Neural cell (in vitro differentiated cells): Measurements from ENCODE around the gene NIM1K. TPM values are rescaled to one million over a fixed set of nuclear protein-coding genes. Genes with fewer than 3 reads are reported as not detected.

Experiments used
- H2AFZ ChIP-seq: fragments of 200-600, 300-800 bp; sonication (generic), shearing (Covaris generic); 2 replicates; pipeline ENCODE4 v1.6.0; 2014; ENCODE audit warnings: low read depth, mild to moderate bottlenecking, antibody characterized with exemption, low read length, moderate library complexity
- H3F3A ChIP-seq: fragments of 200-600 bp; shearing (Covaris generic); 2 replicates; pipeline ENCODE4 v1.6.1; 2016; ENCODE audit warnings: mild to moderate bottlenecking, moderate library complexity, mixed read lengths, antibody characterized with exemption, low read length; ENCODE audit not compliant: insufficient read depth, poor library complexity, severe bottlenecking
- H3K27ac ChIP-seq: fragments of 200-600, 300-800 bp; sonication (generic), shearing (Covaris generic); 2 replicates; pipeline ENCODE4 v1.5.1; 2014; ENCODE audit warnings: mild to moderate bottlenecking, low read length, moderate library complexity
- H3K27me3 ChIP-seq: fragments of 300-800, 200-600 bp; sonication (generic), shearing (Covaris generic); 2 replicates; pipeline ENCODE4 v1.6.0; 2014; ENCODE audit warnings: mild to moderate bottlenecking, low read depth, low read length, moderate library complexity; ENCODE audit not compliant: insufficient read depth
- H3K36me3 ChIP-seq: fragments of 300-800, 200-600 bp; sonication (generic), shearing (Covaris generic); 2 replicates; pipeline ENCODE4 v1.5.1; 2014; ENCODE audit warnings: mild to moderate bottlenecking, antibody characterized with exemption, low read length, moderate library complexity; ENCODE audit not compliant: insufficient read depth
- H3K4me2 ChIP-seq: fragments of 300-800, 200-600 bp; sonication (generic), shearing (Covaris generic); 2 replicates; pipeline ENCODE4 v1.6.0; 2014; ENCODE audit warnings: mild to moderate bottlenecking, low read length
- H3K4me3 ChIP-seq: fragments of 300-800, 200-600 bp; sonication (generic), shearing (Covaris generic); 2 replicates; pipeline ENCODE4 v1.5.1; 2014; ENCODE audit warnings: mild to moderate bottlenecking, low read length, moderate library complexity
- H3K79me2 ChIP-seq: fragments of 200-600 bp; shearing (Covaris generic); replicated peaks from 2 replicates; pipeline ENCODE4 v1.6.0; 2014; ENCODE audit warnings: mild to moderate bottlenecking, low read length, moderate library complexity; ENCODE audit not compliant: insufficient read depth
- H3K9ac ChIP-seq: fragments of 300-800, 200-600 bp; sonication (generic), shearing (Covaris generic); 2 replicates; pipeline ENCODE4 v1.6.1; 2016; ENCODE audit warnings: mild to moderate bottlenecking, low read length, mixed read lengths
- H3K9me2 ChIP-seq: fragments of 200-600 bp; shearing (Covaris generic); 2 replicates; pipeline ENCODE4 v1.6.1; 2016; ENCODE audit warnings: mild to moderate bottlenecking, low read length, mixed read lengths; ENCODE audit not compliant: insufficient read depth
- H3K9me3 ChIP-seq: fragments of 200-600, 300-800 bp; sonication (generic), shearing (Covaris generic); 2 replicates; pipeline ENCODE4 v1.6.1; 2016; ENCODE audit warnings: mild to moderate bottlenecking, mixed run types, low read length, moderate library complexity, mixed read lengths
- H4K20me1 ChIP-seq: fragments of 200-600 bp; shearing (Covaris generic); 2 replicates; pipeline ENCODE4 v1.6.1; 2016; ENCODE audit warnings: mild to moderate bottlenecking, mixed run types; ENCODE audit not compliant: insufficient read depth
- EP300 ChIP-seq: fragments of 450-650 bp; conservative IDR thresholded peaks from 2 replicates; pipeline ENCODE4 v1.6.1; 2014; ENCODE audit warnings: antibody characterized with exemption, mild to moderate bottlenecking, moderate library complexity; ENCODE audit not compliant: poor library complexity, severe bottlenecking
- EZH2 ChIP-seq: fragments of 200-600, 300-800 bp; shearing (Covaris generic), sonication (generic); IDR thresholded peaks from 2 replicates; pipeline ENCODE4 v1.6.1; 2014; ENCODE audit warnings: antibody characterized with exemption, low read length, borderline replicate concordance, mild to moderate bottlenecking; ENCODE audit not compliant: insufficient read depth, poor library complexity, severe bottlenecking
- MXI1 ChIP-seq: fragments of 450-650 bp; conservative IDR thresholded peaks from 2 replicates; pipeline ENCODE4 v1.6.1; 2014; ENCODE audit warnings: antibody characterized with exemption, mild to moderate bottlenecking; ENCODE audit not compliant: poor library complexity, severe bottlenecking
- POLR2AphosphoS5 ChIP-seq: IDR thresholded peaks from 2 replicates; pipeline ENCODE4 v1.6.1; 2012
- RAD21 ChIP-seq: fragments of 450-650 bp; conservative IDR thresholded peaks from 2 replicates; pipeline ENCODE4 v1.6.1; 2014; ENCODE audit warnings: antibody characterized with exemption, mild to moderate bottlenecking, moderate library complexity
- SMC3 ChIP-seq: fragments of 450-650 bp; conservative IDR thresholded peaks from 2 replicates; pipeline ENCODE4 v1.6.1; 2014; ENCODE audit warnings: antibody characterized with exemption, mild to moderate bottlenecking, moderate library complexity; ENCODE audit not compliant: poor library complexity
- TAF1 ChIP-seq: IDR thresholded peaks from 2 replicates; pipeline ENCODE4 v1.6.1; 2012; ENCODE audit warnings: low read depth
- polyA plus RNA-seq: library from polyadenylated mRNA; depleted of rRNA; stranded (reverse); fragments of >200 nt; gene quantifications from 2 replicates; pipeline ENCODE4 v1.2.3, GENCODE V29; 2014
- TF ChIP-seq, protein P1 (sequence below): IDR thresholded peaks from 2 replicates; pipeline ENCODE4 v1.6.1; 2012; ENCODE audit warnings: borderline replicate concordance
- TF ChIP-seq, protein P2 (sequence below): fragments of 450-650 bp; IDR thresholded peaks from 2 replicates; pipeline ENCODE4 v1.5.1; 2014; ENCODE audit warnings: antibody characterized with exemption, mild to moderate bottlenecking, moderate library complexity; ENCODE audit not compliant: poor library complexity, severe bottlenecking

The NIM1K gene
- polyA plus RNA-seq, 1 donor from 2014 or later = 4.4 TPM

DNA sequence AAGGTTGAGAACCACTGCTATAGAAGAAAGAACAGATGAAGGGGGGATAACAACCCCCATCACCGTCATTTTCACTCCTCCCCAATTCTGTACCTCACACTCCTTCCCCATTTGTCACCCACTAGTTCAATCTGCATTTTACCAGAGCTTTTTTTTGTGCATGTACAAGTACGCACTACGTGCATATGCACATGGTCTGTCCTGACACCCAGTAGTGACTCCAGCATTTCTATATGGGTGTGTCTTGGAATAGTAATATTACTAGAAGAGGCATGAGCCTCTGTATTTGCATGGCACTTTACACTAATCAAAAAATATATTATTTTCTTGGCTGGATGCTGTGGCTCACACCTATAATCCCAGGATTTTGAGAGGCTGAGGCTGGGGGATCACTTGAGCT is 38.7 kb downstream of the NIM1K start:
- H3K4me2 ChIP-seq = no peak overlapping the region
- no peaks in the 10 kb centered on the region for H3K36me3 ChIP-seq
- TF ChIP-seq EP300 (no peak), TAF1 (no peak), RAD21 (no peak), SMC3 (no peak), POLR2AphosphoS5 (no peak), MXI1 (no peak), EZH2 (no peak)
- TF ChIP-seq, protein P1, sequence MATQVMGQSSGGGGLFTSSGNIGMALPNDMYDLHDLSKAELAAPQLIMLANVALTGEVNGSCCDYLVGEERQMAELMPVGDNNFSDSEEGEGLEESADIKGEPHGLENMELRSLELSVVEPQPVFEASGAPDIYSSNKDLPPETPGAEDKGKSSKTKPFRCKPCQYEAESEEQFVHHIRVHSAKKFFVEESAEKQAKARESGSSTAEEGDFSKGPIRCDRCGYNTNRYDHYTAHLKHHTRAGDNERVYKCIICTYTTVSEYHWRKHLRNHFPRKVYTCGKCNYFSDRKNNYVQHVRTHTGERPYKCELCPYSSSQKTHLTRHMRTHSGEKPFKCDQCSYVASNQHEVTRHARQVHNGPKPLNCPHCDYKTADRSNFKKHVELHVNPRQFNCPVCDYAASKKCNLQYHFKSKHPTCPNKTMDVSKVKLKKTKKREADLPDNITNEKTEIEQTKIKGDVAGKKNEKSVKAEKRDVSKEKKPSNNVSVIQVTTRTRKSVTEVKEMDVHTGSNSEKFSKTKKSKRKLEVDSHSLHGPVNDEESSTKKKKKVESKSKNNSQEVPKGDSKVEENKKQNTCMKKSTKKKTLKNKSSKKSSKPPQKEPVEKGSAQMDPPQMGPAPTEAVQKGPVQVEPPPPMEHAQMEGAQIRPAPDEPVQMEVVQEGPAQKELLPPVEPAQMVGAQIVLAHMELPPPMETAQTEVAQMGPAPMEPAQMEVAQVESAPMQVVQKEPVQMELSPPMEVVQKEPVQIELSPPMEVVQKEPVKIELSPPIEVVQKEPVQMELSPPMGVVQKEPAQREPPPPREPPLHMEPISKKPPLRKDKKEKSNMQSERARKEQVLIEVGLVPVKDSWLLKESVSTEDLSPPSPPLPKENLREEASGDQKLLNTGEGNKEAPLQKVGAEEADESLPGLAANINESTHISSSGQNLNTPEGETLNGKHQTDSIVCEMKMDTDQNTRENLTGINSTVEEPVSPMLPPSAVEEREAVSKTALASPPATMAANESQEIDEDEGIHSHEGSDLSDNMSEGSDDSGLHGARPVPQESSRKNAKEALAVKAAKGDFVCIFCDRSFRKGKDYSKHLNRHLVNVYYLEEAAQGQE = no peak
- TF ChIP-seq, protein P2, sequence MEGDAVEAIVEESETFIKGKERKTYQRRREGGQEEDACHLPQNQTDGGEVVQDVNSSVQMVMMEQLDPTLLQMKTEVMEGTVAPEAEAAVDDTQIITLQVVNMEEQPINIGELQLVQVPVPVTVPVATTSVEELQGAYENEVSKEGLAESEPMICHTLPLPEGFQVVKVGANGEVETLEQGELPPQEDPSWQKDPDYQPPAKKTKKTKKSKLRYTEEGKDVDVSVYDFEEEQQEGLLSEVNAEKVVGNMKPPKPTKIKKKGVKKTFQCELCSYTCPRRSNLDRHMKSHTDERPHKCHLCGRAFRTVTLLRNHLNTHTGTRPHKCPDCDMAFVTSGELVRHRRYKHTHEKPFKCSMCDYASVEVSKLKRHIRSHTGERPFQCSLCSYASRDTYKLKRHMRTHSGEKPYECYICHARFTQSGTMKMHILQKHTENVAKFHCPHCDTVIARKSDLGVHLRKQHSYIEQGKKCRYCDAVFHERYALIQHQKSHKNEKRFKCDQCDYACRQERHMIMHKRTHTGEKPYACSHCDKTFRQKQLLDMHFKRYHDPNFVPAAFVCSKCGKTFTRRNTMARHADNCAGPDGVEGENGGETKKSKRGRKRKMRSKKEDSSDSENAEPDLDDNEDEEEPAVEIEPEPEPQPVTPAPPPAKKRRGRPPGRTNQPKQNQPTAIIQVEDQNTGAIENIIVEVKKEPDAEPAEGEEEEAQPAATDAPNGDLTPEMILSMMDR = no peak

DNA sequence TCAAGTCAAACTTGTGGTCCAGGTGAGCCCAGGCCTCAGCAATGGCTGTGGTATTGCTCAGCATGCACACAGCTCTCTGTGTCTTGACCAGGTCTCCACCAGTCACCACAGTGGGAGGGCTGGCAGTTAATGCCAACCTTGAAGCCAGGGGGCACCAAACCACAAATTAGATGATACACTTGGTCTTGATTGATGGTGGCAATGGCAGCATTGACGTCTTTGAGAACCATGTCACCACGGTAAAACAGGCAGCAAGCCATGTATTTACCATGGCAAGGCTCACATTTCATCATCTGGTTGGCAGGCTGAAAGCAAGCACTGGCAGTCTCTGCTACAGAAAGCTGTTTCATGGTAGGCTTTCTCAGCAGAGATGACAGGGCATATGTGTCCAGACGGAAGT is 40.0 kb downstream of the NIM1K start:
- Histone ChIP-seq H3K9ac (no peak overlapping the region), H3K27ac (no peak overlapping the region), H3K9me3 (no peaks in the 10 kb centered on the region), H3K27me3 (no peaks in the 10 kb centered on the region), H4K20me1 (no peaks in the 10 kb centered on the region), H3K4me3 (no peak overlapping the region), H3F3A (no peaks in the 10 kb centered on the region), H2AFZ (no peak overlapping the region), H3K79me2 (no peaks in the 10 kb centered on the region), H3K9me2 (no peaks in the 10 kb centered on the region), H3K4me2 (no peak overlapping the region), H3K36me3 (no peaks in the 10 kb centered on the region)
- TF ChIP-seq RAD21 (no peak), MXI1 (no peak), EZH2 (no peak), EP300 (no peak)
- TF ChIP-seq, protein P1 = no peak
- TF ChIP-seq, protein P2 = no peak

More for the DNA sequence above, 38.7 kb downstream of the NIM1K start:
- Histone ChIP-seq H4K20me1 (no peaks in the 10 kb centered on the region), H3K9me3 (no peaks in the 10 kb centered on the region), H3K27ac (no peak overlapping the region), H2AFZ (no peak overlapping the region), H3K27me3 (no peaks in the 10 kb centered on the region), H3K9me2 (no peaks in the 10 kb centered on the region), H3K79me2 (no peaks in the 10 kb centered on the region), H3K9ac (no peak overlapping the region), H3F3A (no peaks in the 10 kb centered on the region), H3K4me3 (no peak overlapping the region)
